HEK293 (cell line): ENCODE data around the gene ZFR2.
"Not testable (repeated sequence)": the region's sequence is repeated elsewhere in the genome, so short reads cannot be mapped to it uniquely, and the experiment has no call there.

ENCODE experiments used
- CTCF ChIA-PET: fragments of 350-600 bp; formaldehyde crosslinking; extraction: SDS; loops from one replicate; lab custom pipeline; 2021; ENCODE audit warnings: antibody characterized with exemption; lab: Yijun Ruan, JAX
- POLR2A ChIA-PET: fragments of 300-600 bp; formaldehyde crosslinking; extraction: SDS; loops from one replicate; lab custom pipeline; 2020; ENCODE audit warnings: antibody characterized with exemption, inconsistent platforms; lab: Yijun Ruan, JAX
- H3K27ac ChIP-seq: fragments of 200-500 bp; sonication (Bioruptor generic); 2 replicates; pipeline ENCODE4 v1.5.1; 2014; ENCODE audit warnings: low read depth, low read length, control low read depth, inconsistent platforms; ENCODE audit errors: extremely low read depth
- H3K36me3 ChIP-seq, 2 experiments: fragments of 200-500 bp in 1 of 2; sonication (Bioruptor generic) in 1 of 2; 1 replicate in 1 of 2; 2 replicates in 1 of 2; pipeline ENCODE4 v1.5.1; 2014 to 2017; ENCODE audit warnings: inconsistent platforms in 2 of 2, low read length in 2 of 2; ENCODE audit not compliant: control insufficient read depth in 2 of 2, insufficient read depth in 1 of 2
- H3K4me1 ChIP-seq: fragments of 200-500 bp; sonication (Bioruptor generic); 2 replicates; pipeline ENCODE4 v1.5.1; 2014; ENCODE audit warnings: mild to moderate bottlenecking, low read length, inconsistent platforms; ENCODE audit not compliant: control insufficient read depth, insufficient read depth
- H3K4me3 ChIP-seq: 2 replicates; pipeline ENCODE4 v1.5.1; 2011; ENCODE audit warnings: low read depth, mild to moderate bottlenecking, control low read depth, low read length, moderate library complexity
- H3K9me3 ChIP-seq: fragments of 200-500 bp; sonication (Bioruptor generic); 2 replicates; pipeline ENCODE4 v1.5.1; 2014; ENCODE audit warnings: low read depth, low read length, inconsistent platforms; ENCODE audit not compliant: control insufficient read depth, insufficient read depth
- KLF10 ChIP-seq: fragments of 450-650 bp; IDR thresholded peaks from 2 replicates; pipeline ENCODE4 v1.5.1; 2018; ENCODE audit warnings: missing biosample characterization, mild to moderate bottlenecking, missing genetic modification characterization
- ZBTB7A ChIP-seq: fragments of 450-650 bp; formaldehyde crosslinking; IDR thresholded peaks from 2 replicates; pipeline ENCODE4 v1.5.1; 2016; ENCODE audit warnings: low read depth, missing biosample characterization, missing genetic modification characterization
- ZNF121 ChIP-seq: fragments of 450-650 bp; formaldehyde crosslinking; IDR thresholded peaks from 2 replicates; pipeline ENCODE4 v1.5.1; 2016; ENCODE audit warnings: missing biosample characterization, missing genetic modification characterization
- ZNF155 ChIP-seq: fragments of 450-650 bp; formaldehyde crosslinking; IDR thresholded peaks from 2 replicates; pipeline ENCODE4 v1.5.1; 2016; ENCODE audit warnings: missing biosample characterization, missing genetic modification characterization
- ZNF341 ChIP-seq: fragments of 450-650 bp; formaldehyde crosslinking; IDR thresholded peaks from 2 replicates; pipeline ENCODE4; 2016; ENCODE audit warnings: low read depth, missing biosample characterization, missing genetic modification characterization
- ZNF830 ChIP-seq: fragments of 450-650 bp; IDR thresholded peaks from 2 replicates; pipeline ENCODE4 v1.5.0; 2018; ENCODE audit warnings: missing biosample characterization, missing genetic modification characterization, low read depth, mild to moderate bottlenecking, moderate library complexity
- TF ChIP-seq, protein P1 (sequence below): fragments of 450-650 bp; formaldehyde crosslinking; IDR thresholded peaks from 2 replicates; pipeline ENCODE4 v1.5.1; 2016; ENCODE audit warnings: missing biosample characterization, missing genetic modification characterization
- TF ChIP-seq, protein P2 (sequence below): fragments of 450-650 bp; formaldehyde crosslinking; optimal IDR thresholded peaks from 2 replicates; pipeline ENCODE3; 2016; ENCODE audit warnings: missing biosample characterization, mild to moderate bottlenecking, missing genetic modification characterization
- TF ChIP-seq, protein P3 (sequence below): fragments of 450-650 bp; formaldehyde crosslinking; IDR thresholded peaks from 2 replicates; pipeline ENCODE4 v1.5.1; 2016; ENCODE audit warnings: missing biosample characterization, missing genetic modification characterization
- TF ChIP-seq, protein P4 (sequence below): fragments of 450-650 bp; formaldehyde crosslinking; IDR thresholded peaks from 2 replicates; pipeline ENCODE4 v1.5.1; 2016; ENCODE audit warnings: missing biosample characterization, missing genetic modification characterization

ZFR2 gene

DNA sequence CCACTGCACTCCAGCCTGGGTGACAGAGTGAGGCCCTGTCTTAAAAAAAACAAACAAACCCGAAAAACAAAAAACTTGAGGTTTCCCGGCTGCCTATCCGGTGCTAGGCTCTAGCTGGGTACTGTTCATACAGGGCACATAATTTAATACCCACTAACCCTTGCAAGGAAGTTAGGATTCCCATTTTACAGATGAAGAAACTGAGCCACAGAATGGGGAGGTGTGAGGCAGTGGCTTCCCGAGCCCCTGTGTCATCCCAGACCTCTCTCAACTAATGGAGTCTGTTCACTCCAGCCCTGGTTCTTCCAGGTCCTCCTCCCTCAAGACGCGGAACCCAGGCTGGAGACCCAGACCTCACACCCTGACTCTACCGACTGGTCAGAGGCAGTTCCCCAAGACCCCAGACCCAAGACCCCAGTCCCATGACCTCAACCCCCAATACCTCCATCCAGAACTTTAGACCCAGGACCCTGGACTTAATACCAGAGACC lies 107.9 kb downstream of the ZFR2 start (continued):
- TF ChIP-seq, protein P1, sequence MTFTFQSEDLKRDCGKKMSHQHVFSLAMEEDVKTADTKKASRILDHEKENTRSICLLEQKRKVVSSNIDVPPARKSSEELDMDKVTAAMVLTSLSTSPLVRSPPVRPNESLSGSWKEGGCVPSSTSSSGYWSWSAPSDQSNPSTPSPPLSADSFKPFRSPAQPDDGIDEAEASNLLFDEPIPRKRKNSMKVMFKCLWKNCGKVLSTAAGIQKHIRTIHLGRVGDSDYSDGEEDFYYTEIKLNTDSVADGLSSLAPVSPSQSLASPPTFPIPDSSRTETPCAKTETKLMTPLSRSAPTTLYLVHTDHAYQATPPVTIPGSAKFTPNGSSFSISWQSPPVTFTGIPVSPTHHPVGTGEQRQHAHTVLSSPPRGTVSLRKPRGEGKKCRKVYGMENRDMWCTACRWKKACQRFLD (tag by site-specific recombination), result no peak
- peak; percentile 9; the same call in 1 of the 2 replicates for TF ChIP-seq ZBTB7A (tag by site-specific recombination)

DNA sequence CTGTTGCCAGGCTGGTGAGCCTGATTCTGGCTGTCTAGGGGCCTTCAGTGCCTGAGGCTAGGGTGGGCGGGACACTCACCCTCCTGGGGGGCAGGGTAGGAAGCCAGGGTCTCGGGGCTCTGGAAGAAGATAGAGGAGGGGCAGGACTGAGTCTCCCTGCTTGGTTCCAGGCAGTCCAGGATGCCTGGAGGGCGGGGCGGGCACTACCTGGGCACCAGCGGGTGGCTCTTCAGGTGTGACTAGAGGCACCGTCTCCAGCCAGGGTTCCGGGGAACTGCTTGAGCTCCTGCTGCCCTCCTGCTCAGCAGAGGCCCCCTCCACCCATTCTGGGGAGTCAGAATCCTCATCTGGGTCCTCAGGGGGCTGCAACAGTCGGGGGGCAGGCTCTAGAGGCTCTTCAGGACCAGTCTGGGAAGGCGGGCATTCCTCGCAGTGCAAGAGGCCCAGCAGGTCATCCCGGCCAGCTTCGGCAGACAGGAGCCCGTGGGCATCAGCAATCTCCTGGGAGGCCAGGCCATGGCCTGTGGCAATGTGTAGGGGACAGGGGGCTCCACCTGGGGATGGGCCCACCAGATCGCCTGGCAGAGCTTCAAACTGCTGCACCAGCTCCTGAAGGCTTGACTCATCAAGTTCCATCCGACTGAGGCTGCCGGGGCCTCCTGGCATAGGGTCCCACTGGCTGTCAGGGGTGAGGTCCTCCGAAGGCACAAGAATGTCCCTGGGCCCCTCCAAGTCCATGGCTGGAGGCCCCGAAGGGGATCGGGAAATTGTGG lies 109.2 kb downstream of the ZFR2 start:
- Histone ChIP-seq H3K4me3 (no peak overlapping the region), H3K4me1 (no peaks in the 10 kb centered on the region; the same call in 1 of the 2 replicates)
- POLR2A ChIA-PET, result interaction anchor here (0.7 kb wide), 1 partner anchor 35 kb away, joined by 4 read pairs; no protein-coding TSS in a partner anchor

DNA sequence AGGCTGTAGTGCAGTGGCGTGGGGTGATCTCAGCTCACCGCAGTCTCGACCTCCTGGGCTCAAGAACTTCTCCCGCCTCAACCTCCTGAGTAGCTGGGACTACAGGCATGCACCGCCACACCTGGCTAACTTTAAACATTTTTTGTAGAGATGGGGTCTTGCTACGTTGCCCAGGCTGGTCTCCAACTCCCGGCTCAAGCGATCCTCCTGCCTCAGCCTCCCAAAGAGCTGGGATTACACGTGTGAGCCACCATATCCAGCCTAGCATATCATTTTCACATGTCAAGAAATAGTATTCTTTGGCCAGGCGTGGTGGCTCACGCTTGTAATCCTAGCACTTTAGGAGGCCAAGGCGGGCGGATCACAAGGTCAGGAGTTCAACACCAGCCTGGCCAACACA lies 110.5 kb downstream of the ZFR2 start:
- TF ChIP-seq ZNF121 (tag by site-specific recombination), result peak; percentile 93
- H3K9me3 ChIP-seq, POLR2A ChIA-PET, H3K27ac ChIP-seq, H3K4me1 ChIP-seq, H3K4me3 ChIP-seq, CTCF ChIA-PET: not testable (repeated sequence)
- peaks cover 7 to 16% of the 10 kb centered on the region in 2 experiments; a peak in 2 of 3 replicates for H3K36me3 ChIP-seq

More for the DNA sequence above, 109.2 kb downstream of the ZFR2 start:
- no peak overlapping the region for H3K27ac ChIP-seq
- TF ChIP-seq ZNF341 (tag by site-specific recombination), result no peak
- TF ChIP-seq KLF10, result no peak
- TF ChIP-seq, protein P2, sequence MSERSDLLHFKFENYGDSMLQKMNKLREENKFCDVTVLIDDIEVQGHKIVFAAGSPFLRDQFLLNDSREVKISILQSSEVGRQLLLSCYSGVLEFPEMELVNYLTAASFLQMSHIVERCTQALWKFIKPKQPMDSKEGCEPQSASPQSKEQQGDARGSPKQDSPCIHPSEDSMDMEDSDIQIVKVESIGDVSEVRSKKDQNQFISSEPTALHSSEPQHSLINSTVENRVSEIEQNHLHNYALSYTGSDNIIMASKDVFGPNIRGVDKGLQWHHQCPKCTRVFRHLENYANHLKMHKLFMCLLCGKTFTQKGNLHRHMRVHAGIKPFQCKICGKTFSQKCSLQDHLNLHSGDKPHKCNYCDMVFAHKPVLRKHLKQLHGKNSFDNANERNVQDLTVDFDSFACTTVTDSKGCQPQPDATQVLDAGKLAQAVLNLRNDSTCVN (tag by site-specific recombination), result no peak
- TF ChIP-seq, protein P3, sequence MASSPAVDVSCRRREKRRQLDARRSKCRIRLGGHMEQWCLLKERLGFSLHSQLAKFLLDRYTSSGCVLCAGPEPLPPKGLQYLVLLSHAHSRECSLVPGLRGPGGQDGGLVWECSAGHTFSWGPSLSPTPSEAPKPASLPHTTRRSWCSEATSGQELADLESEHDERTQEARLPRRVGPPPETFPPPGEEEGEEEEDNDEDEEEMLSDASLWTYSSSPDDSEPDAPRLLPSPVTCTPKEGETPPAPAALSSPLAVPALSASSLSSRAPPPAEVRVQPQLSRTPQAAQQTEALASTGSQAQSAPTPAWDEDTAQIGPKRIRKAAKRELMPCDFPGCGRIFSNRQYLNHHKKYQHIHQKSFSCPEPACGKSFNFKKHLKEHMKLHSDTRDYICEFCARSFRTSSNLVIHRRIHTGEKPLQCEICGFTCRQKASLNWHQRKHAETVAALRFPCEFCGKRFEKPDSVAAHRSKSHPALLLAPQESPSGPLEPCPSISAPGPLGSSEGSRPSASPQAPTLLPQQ (tag by site-specific recombination), result 0 out of 2 replicates have a peak, but pooled peaks have one; percentile 45
- TF ChIP-seq ZNF830 (tag by site-specific recombination), result no peak
- TF ChIP-seq ZNF155 (tag by site-specific recombination), result no peak
- TF ChIP-seq, protein P4, sequence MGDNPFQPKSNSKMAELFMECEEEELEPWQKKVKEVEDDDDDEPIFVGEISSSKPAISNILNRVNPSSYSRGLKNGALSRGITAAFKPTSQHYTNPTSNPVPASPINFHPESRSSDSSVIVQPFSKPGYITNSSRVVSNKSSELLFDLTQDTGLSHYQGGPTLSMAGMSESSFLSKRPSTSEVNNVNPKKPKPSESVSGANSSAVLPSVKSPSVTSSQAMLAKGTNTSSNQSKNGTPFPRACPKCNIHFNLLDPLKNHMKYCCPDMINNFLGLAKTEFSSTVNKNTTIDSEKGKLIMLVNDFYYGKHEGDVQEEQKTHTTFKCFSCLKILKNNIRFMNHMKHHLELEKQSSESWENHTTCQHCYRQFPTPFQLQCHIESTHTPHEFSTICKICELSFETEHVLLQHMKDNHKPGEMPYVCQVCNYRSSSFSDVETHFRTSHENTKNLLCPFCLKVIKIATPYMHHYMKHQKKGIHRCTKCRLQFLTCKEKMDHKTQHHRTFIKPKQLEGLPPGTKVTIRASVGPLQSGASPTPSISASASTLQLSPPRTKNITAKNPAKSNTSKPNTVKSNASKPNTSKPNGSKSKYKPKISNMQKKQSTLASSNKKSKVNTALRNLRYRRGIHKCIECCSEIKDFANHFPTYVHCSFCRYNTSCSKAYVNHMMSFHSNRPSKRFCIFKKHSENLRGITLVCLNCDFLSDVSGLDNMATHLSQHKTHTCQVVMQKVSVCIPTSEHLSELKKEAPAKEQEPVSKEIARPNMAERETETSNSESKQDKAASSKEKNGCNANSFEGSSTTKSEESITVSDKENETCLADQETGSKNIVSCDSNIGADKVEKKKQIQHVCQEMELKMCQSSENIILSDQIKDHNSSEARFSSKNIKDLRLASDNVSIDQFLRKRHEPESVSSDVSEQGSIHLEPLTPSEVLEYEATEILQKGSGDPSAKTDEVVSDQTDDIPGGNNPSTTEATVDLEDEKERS, result no peak
- TF ChIP-seq, all 188 proteins: peak for 1
- Histone ChIP-seq H3K9me3 (no peaks in the 10 kb centered on the region), H3K36me3 (peaks cover 7 to 16% of the 10 kb centered on the region in 2 experiments; a peak in 2 of 3 replicates)
- CTCF ChIA-PET, result interaction anchor here (1.2 kb wide), 1 partner anchor 59 kb away, joined by 3 read pairs; no protein-coding TSS in a partner anchor

DNA sequence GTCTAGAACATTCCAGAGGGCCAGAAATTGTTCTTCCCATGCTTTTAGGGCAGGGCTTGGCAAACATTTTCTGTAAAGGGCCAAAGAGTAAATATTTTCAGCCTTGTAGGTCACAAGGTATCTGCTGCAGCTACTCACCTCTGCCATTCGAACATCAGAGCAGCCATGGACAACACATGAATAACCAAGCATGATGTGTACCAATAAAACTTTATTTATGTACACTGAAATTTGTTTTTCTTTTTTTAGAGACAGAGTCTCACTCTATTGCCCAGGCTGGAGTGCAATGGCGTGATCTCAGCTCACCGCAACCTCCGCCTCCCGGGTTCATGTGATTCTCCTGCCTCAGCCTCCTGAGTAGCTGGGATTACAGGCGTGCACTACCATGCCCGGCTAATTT lies 111.1 kb downstream of the ZFR2 start:
- H3K36me3 ChIP-seq, result peaks cover 7 to 16% of the 10 kb centered on the region in 2 experiments; a peak in 2 of 3 replicates
- H3K4me1 ChIP-seq, POLR2A ChIA-PET, H3K9me3 ChIP-seq, H3K27ac ChIP-seq, H3K4me3 ChIP-seq: not testable (repeated sequence)
- CTCF ChIA-PET, result interaction anchor here (0.5 kb wide), 1 partner anchor 16 kb away, joined by 4 read pairs; no protein-coding TSS in a partner anchor
